ENCODE results near the gene TENM3.

Gene TENM3

DNA sequence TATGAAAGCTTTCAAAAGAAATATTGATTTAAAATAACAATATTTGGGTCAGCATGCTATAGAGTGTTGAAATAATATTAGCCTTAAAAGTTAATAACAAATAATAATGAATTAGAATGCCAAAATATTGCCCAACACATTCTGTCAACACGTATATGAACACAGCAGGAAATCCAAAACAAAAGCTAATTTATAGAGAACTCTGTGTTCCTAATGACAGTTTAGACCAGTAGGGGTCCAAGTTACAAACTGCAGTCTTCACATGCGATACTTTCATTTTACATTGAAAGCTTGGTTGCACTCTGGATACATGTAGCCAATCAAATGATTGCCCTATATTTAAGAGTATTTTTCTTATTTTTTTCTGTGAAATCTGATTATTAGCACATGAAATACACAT lies 399.6 kb downstream of the TENM3 start:
- TF ChIP-seq, protein P1, sequence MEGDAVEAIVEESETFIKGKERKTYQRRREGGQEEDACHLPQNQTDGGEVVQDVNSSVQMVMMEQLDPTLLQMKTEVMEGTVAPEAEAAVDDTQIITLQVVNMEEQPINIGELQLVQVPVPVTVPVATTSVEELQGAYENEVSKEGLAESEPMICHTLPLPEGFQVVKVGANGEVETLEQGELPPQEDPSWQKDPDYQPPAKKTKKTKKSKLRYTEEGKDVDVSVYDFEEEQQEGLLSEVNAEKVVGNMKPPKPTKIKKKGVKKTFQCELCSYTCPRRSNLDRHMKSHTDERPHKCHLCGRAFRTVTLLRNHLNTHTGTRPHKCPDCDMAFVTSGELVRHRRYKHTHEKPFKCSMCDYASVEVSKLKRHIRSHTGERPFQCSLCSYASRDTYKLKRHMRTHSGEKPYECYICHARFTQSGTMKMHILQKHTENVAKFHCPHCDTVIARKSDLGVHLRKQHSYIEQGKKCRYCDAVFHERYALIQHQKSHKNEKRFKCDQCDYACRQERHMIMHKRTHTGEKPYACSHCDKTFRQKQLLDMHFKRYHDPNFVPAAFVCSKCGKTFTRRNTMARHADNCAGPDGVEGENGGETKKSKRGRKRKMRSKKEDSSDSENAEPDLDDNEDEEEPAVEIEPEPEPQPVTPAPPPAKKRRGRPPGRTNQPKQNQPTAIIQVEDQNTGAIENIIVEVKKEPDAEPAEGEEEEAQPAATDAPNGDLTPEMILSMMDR (IDR thresholded peaks at IDR 0.05; ENCODE audit: low read depth, low read length): peak; percentile 11
- DNase-seq (ENCODE audit: low read depth in 2 of 2): peak; percentile 29 to 61
- no peak overlapping the region for H3K4me3 ChIP-seq (replicated peaks in 1 of 2; ENCODE audit: low read depth in 2 of 2, low read length in 2 of 2)

DNA sequence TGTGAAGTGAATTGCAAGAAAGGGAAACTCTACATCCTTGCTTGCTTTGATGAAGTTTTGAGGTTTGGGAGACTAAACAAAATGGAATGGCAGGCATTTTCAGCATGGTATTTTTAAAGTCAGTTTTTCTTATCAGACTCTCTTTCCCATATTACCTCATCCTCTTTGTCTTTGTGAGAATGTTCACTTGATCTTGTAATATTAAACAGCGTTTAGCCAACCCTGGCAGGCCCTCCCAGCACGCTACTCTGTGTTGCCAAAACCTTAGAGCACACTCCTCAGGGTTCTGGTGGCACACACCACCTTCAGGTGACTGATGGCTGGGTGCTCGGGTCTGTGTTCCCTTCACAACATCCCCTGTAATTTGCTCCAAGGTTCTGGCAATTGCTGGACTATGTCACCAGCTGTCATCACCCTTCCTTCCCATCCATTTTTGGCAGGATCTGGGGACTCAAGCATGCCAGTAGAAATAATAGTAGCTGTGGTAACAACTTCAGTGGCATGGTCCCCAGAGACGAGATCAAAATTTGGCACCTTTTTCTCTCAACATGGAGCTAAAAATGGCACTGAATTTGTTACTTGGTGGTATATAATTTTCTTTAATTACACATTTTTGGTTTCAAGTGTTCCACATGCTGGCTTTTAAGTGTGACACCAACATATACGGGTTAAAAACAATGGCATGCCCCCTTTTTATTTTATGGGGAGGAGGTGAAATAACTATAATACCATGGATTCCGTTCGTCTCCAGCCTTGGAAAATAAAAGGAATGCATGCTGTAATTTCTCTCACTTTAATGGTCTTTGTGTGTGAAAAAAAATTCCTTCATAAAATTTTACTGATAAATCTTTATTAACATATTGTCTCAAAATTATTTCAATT lies 400.8 kb downstream of the TENM3 start:
- no peak overlapping the region for H3K4me3 ChIP-seq (replicated peaks in 1 of 2; ENCODE audit: low read depth in 2 of 2, low read length in 2 of 2)
- peak; percentile 74 to 82 for DNase-seq (ENCODE audit: low read depth in 2 of 2)
- TF ChIP-seq, protein P1 (IDR thresholded peaks at IDR 0.05; ENCODE audit: low read depth, low read length): no peak

DNA sequence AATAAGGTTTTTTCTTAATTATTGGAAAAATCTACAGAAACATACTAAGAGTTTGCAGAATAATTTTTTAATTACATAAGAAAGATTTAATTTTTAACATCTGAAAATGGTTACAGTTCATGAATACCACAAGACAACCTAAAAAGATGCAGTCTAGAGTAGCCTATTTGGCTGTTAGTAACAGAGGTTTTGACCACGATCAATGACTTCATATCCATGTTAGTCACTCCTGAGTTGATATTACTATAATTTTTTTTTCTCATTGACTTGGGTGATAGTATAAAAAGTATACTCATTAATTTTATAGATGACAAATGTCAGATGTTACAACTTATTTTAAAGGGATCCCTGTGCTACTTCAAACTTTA lies 401.5 kb downstream of the TENM3 start:
- H3K4me3 ChIP-seq (replicated peaks in 1 of 2; ENCODE audit: low read depth in 2 of 2, low read length in 2 of 2): no peak overlapping the region
- TF ChIP-seq, protein P1 (IDR thresholded peaks at IDR 0.05; ENCODE audit: low read depth, low read length): no peak
- DNase-seq (ENCODE audit: low read depth in 2 of 2): peak; percentile 2 to 22

DNA sequence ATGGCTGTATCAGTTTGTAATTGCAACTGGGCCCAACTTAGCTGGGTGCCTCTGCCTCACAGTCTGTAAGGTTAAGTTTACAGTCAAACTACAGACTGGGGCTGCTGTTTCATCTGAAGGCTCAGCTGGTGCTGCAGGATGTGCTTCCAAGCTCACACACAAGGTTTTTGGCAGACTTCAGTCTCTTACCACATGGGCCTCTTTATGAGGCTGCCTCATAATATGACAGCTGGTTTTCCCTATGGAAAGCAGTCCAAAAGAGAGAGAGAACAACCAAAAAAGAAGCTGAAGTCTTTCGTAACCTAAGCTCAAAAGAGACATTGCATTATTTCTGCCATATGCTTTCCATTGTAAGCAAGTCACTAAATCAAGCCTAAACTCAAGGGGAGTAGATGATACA lies 402.3 kb downstream of the TENM3 start:
- DNase-seq (ENCODE audit: low read depth in 2 of 2): peak; percentile 7 to 20
- TF ChIP-seq, protein P1 (IDR thresholded peaks at IDR 0.05; ENCODE audit: low read depth, low read length): no peak
- H3K4me3 ChIP-seq (replicated peaks in 1 of 2; ENCODE audit: low read depth in 2 of 2, low read length in 2 of 2): no peak overlapping the region

DNA sequence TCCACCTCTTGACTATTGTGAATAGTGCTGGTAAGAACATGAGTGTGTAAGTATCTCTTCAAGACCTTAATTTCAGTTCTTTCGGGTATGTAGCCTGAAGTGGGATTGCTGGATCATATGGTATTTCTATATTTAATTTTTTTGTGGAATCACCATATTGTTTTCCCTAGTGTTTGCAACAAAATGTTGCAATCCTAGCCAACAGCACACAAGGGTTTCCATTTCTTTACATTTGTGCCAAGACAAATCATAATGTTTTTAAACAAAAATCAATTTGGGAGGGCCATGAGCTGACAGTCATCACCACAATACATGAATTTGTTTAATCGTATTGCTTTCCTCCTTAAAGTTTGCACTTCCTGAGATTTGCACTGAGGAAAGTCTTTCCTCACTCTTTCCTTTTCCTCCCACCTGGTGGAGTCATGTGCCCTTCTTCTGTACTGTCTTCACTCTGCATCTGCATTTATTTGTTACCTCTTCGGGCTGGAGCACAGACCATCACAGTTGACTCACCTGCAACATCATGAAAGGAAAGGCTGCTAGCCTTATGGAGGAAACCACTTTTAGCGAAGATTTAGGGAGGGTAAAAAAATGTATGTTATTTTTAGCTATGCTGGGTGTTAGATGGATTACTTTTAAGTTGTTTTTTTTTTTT lies 404.6 kb downstream of the TENM3 start:
- DNase-seq (ENCODE audit: low read depth in 2 of 2): no peak

DNA sequence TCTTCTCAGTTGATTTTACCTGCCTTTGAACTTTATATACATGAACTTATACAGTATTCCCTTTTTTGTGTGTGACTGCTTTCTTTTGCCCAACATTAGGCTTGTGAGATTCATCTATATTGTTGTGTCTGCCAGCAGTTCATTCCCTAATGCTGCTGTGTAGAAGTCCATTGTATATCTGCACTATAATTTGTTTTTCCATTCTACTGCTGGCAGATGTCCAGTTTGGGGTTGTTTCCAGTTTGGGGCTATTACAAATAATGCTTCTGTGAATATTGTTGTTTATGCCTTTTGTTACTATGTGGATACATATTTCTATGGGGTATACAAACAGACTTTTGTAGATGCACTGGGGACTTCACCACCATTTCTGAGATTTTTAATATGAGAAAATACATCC lies 405.6 kb downstream of the TENM3 start:
- TF ChIP-seq, protein P1 (IDR thresholded peaks at IDR 0.05; ENCODE audit: low read depth, low read length): no peak
- no peak overlapping the region for H3K4me3 ChIP-seq (replicated peaks in 1 of 2; ENCODE audit: low read depth in 2 of 2, low read length in 2 of 2)
- peak in 1 of 2 donors; percentile 2 for DNase-seq (ENCODE audit: low read depth in 2 of 2)

More for the DNA sequence above, 404.6 kb downstream of the TENM3 start:
- no peak overlapping the region for H3K4me3 ChIP-seq (replicated peaks in 1 of 2; ENCODE audit: low read depth in 2 of 2, low read length in 2 of 2)
- TF ChIP-seq, protein P1 (IDR thresholded peaks at IDR 0.05; ENCODE audit: low read depth, low read length): no peak
